ENCODE measurements around the gene MYO15B.

Gene MYO15B

DNA sequence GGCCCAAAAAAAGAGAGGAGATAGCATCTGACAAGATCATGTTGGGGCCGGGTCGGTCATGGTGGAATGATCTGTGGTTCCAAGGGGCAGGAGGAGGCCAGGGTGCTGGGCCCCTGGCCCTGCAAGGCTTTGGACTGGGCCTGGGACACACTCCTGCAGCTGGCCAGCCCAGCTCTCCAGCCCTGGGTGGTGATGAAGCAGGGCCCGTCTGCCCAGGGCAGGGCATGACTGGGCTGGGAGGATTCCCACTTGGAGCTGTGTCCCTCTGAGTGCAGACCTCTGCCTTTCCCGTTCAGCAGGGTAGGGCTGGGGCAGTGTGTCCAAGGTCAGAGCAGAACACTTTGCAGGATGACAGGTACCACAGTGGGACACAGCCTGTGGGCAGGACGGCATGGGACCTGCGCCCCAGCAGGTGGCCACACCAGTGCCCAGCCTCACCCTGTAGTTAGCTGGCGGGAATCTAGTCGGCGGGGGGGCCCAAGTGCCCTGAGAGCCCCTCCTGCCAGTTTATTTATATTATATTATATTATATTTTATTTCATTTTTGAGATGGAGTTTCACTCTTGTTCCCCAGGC, 27.6 kb upstream of the MYO15B start:
- DNase-seq, result no peak

DNA sequence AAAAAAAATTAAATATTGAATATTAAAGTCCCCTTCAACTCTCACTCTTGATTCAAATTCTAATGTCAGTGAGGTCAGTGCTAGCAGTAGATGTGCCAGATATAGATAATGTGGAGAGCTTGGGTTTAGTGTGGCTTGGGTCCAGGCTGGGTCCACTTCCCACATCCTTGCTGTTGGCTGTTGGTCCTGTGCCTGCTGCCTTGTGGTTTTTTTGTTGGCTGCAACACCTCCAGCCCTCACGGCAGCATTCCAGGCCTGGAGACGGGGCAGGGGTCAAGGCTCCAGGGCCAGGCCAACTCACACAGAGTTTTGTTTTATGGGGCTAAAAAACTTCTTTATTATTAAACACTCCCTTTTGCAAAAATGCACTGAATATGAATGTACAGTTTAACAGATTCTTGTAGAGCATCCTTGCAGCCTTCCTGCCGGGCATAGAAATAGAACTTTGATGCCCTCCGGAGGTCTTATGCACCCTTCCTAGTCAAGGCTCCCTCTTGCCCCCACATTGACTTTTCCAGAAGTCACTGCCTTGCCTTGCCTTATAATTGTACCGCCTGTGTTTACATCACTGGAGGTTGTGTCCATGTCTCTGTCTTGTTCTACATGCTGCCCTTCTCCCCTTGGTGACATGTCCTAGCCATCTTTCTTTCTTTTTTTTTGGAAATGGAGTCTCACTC, 25.5 kb upstream of the MYO15B start:
- DNase-seq, result no peak

DNA sequence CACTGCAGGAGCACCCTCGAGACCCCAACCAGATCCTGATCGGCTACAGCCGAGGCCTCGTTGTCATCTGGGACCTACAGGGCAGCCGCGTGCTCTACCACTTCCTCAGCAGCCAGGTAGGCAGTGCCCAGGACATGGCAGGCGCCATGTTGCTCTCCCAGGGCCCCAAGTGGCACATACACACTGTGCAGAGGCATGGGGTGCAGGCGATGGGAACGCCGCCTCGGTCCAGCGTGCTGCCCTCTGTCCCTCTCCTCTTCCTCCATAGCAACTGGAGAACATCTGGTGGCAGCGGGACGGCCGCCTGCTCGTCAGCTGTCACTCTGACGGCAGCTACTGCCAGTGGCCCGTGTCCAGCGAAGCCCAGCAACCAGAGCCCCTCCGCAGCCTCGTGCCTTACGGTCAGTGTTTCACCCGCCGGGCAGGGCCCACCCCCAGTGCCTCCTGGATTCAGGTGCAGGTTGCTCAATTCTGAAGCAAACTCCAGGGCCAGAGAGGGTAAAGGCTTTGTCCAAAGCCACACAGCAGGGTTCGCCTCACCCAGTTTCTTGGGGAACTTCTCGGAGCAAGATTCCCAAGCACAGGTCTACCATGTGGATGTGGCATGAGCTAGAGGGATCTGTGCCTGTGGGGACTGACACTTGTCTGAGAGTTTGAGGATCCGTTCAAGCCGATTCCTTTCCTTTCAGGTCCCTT, 24.4 kb upstream of the MYO15B start:
- DNase-seq, result no peak

DNA sequence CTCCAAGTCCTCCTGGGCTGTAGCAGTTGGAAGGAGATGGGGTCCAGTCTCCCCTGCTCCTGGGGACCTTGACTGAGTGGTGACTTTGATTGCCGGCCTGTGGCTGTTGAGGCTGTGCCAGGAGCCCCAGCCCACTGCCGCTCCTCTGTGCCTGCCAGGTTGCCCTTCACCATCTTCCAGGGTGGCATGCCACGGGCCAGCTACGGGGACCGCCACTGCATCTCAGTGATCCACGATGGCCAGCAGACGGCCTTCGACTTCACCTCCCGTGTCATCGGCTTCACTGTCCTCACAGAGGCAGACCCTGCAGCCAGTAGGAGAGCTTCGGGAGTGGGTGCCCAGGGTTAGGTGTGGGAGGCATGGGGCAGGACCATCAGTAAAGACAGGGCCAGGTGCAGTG, 23.4 kb upstream of the MYO15B start:
- no peak for DNase-seq

DNA sequence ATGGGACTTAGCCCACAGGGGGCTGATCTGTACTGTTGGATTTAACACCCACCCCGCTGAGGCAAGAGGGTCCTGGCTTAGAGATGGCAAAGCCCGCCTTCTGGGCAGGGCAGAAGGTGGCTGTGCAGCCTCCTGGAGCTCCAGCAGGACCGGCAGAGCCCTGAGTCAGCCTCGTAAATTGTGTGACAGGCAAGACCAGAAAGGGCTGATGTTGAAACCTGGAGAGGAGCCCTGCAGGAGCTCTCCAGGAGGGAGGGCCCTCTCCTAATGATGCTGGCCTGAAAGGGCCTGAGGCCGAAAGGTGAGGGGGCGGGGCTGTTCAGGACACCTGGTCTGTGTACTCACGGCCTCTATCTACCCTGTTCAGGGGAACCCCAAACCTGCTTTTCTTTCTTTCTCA, 22.5 kb upstream of the MYO15B start:
- DNase-seq, result no peak

DNA sequence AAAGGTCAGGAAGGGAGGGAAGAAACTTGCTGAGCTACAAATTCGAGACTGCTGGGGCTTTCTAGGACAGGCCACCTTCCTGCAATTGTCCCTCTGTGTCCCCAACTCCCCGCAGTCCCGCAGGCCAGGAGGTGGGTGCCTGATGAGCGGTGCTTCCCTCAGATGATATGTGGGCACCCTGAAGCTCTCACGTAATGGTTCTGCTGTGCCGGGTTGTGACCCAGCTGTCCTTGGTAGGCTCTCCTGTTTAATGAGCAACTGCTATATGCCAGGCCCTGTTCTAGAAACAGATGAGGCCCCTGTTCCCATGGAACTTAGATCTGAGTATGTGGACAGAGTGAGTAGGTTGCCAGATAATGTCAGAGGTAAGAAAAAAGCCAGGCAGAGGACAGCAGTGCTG, 22.0 kb upstream of the MYO15B start:
- no peak for DNase-seq

DNA sequence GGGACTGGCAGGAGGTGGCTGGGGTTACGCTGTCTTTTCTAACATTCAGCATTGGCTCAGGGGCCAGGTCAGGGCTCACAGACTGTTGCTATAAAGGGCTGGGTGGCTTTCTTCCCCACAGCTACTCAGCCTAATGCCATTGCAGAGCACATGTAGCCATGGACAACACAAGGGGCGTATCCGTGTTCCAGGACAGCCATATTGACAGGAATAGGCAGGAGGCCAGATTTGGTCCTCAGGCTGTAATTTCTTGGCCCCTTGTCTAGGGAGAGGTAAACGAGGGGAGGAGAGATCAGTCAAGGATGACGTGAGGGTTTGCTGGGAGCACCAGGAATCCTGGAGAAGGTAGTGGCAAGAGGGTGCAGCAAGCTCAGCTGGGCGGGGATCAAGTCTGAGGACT, 21.2 kb upstream of the MYO15B start:
- no peak for DNase-seq

DNA sequence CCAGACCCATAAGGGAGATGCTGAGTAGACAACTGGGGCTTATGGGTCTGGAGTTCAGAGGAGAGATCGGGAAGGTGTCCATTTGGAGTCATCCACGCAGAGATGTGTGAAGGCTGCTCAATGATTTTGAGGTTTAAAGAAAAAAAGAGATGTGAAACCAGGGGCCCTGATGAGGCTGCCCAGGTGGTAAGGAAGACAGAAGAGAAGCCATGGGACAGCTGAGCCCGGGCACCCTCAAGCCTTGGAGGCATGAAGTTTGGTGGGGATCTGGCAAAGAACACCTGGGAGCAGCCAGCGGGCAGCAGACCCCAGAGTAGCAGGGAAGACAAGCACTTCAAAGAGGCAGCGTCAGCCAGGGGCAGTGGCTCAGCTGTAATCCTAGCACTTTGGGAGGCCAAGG, 20.8 kb upstream of the MYO15B start:
- DNase-seq, result no peak

DNA sequence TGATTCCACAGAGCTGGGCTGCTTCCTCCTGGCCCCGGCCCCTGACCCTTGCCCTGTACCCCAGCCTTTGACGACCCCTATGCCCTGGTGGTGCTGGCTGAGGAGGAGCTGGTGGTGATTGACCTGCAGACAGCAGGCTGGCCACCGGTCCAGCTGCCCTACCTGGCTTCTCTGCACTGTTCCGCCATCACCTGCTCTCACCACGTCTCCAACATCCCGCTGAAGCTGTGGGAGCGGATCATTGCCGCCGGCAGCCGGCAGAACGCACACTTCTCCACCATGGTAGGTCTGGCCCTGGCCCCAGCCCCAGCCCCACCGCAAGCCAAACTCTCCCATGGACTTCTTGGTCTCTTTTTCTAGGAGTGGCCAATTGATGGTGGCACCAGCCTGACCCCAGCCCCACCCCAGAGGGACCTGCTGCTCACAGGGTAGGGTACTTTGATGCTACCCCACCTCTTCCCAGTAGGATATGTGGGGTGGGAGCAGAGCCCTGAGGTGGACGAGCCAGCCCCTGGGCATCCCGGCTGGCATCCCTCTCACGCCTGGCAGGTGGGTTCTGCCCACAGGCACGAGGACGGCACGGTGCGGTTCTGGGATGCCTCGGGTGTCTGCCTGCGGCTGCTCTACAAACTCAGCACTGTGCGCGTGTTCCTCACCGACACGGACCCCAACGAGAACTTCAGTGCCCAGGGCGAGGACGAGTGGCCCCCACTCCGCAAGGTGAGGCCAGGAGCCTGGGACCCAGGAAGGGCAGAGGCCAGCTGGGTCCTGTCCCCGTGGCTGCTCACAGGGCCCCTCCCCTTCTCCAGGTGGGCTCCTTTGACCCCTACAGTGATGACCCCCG, 19.0 kb upstream of the MYO15B start:
- DNase-seq, result no peak

DNA sequence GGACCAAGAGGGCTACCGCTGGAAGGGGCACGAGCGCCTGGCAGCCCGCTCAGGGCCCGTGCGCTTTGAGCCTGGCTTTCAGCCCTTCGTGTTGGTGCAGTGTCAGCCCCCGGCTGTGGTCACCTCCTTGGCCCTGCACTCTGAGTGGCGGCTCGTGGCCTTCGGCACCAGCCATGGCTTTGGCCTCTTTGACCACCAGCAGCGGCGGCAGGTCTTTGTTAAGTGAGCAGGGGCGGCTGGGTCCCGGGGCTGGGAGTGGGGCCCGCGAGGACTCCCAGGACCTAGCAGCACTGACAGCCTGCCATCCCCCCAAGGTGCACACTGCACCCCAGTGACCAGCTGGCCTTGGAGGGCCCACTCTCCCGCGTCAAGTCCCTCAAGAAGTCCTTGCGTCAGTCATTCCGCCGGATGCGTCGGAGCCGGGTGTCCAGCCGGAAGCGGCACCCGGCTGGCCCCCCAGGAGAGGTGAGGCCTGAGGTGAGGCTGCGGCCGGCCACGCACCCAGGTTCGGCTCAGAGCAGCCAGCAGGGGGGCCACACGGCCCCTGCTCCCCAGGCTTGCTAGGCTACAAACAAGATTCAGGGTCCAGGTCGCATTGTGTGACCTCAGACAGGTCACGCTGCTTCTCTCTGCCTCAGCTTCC, 17.4 kb upstream of the MYO15B start:
- DNase-seq, result no peak

DNA sequence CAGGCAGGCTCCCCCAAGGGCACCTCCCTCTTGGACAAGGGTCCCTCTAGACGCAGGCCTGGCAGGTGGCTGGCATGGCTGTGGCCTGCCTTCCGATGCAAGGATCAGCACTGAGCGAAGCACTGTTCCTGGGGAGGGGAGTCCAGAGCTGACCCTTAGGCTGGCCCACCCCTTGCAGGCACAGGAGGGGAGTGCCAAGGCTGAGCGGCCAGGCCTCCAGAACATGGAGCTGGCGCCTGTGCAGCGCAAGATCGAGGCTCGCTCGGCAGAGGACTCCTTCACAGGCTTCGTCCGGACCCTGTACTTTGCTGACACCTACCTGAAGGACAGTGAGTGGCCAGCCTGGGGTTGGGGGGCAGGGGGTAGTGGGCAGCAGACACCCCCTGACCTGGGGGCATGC, 16.8 kb upstream of the MYO15B start:
- DNase-seq, result no peak

DNA sequence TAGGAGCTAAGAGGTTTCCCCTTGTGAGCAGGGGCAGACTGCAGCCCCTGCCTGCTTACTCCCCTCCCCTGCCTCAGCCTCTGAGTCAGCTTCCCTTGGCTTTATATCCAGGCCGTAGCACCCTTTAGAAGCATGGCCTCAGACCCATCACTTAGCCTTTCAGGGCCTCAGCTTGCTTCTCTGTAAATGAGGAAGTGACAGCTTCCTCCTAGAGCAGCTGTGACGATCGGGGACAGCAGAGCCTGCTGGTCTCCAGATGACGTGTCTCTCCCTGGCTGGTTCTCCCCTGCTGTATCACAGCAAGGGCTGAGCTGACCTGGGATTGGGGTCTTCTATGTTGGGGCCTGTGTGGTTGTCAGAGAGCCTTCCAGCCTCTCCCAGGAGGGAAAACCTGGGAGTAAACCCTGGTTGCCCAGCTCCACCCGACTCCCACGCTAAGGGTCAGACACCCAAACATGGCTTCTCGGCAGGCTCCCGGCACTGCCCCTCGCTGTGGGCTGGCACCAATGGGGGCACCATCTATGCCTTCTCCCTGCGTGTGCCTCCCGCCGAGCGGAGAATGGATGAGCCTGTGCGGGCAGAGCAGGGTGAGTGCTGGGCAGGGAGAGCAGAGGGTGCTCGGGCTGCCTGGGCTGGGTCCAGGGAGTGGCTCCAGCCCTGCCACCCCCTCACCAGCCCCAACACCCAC, 16.3 kb upstream of the MYO15B start:
- DNase-seq, result no peak

DNA sequence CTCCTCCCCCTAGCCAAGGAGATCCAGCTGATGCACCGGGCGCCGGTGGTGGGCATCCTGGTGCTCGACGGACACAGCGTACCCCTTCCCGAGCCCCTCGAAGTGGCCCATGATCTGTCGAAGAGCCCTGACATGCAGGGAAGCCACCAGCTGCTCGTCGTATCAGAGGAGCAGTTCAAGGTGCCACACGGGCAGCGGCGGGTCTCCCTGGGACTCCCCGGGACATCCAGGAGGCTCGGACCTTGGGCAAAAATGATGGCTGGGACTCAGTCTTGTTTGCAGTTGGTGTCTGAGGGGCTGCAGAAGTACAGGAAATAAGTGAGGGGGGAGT, 15.8 kb upstream of the MYO15B start:
- no peak for DNase-seq

DNA sequence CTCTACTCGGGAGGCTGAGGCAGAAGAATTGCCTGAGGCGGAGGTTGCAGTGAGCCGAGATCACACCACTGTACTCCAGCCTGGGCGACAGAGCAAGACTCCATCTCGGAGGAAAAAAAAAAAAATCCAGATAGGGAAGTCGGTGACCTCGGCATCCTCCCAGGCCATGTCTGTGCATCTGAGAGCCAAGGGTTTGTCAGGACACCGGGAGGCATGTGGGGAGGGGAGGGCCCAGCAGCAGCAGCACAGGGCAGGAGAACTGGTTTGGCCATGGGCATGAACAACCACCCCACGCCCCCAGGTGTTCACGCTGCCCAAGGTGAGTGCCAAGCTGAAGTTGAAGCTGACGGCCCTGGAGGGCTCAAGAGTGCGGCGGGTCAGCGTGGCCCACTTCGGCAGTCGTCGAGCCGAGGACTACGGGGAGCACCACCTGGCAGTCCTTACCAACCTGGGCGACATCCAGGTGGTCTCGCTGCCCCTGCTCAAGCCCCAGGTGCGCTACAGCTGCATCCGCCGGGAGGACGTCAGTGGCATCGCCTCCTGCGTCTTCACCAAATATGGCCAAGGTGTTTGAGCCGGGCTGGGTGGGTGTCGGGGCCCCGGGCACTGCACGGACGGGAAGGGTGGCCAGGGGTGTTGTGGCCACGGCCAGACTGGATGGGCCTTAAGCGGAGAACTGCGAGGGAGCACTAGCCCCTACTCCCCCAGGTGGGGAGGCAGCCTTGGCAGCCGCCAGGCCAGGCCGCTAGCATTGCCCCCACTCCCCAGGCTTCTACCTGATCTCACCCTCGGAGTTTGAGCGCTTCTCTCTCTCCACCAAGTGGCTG, 14.7 kb upstream of the MYO15B start:
- no peak for DNase-seq

DNA sequence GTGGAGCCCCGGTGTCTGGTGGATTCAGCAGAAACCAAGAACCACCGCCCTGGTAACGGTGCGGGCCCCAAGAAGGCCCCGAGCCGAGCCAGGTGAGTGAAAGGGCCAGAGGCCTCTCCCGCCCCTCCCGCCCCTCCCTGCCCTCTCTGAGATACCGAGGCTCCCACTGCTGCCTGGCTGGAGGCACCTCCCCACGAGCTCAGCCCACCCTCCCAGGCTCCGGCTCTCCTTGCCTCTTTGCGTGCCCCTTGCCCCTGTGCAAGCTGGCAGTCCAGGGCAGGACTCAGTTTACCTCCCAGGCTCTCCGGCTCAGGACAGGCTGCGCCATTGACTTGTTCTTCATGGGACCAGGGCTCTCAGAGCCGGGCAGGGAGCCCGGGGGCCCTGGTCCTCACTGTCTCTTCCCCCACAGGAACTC, 14.1 kb upstream of the MYO15B start:
- DNase-seq, result no peak

DNA sequence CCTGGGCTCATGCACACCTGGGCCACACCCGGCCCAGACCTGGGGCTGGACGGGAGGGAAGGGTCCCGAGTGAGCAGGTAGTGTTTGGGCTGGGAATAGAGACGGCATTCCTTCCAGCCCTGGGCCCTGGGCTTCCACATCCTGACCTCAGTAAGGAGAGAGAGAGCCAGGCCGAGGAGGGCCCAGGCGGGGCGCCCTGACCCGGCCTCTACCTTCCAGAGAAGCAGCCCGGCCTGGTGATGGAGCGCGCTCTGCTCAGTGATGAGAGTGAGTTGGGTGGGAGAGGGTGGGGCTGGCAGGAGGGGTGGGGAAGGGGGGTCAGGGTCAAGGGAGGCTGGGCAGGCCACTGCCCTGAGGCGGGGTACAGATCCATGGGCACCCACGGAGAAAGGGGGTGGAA, 13.6 kb upstream of the MYO15B start:
- DNase-seq, result no peak

DNA sequence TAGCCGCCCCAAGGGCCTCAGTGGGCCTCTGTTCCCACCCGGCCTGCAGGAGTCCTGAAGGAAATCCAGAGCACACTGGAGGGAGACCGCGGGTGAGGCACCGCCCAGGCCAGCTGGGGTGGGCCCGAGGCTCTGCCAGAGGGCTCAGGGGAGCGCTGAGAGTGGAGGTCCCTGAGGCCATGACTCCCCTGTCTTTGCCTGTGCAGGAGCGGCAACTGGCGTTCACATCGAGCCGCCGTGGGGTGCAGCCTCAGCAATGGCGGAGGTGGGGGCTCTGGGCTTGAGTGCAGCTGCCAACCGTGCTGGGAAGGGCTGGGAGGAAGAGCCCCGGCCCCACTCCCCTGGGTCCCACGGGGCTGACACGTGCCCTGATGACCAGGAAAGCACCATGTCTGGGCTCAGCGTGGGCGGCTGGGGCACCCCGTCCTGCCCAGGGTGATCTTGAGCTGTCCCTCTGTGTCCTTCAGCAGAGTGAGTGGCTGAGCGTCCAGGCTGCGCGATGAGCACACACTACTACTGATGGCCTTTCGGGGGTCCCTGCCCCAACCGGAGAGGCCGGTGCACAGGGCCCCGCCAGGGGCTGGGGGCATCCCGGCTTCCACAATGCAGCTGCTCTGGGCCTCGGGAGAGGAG, 13.1 kb upstream of the MYO15B start:
- no peak for DNase-seq

DNA sequence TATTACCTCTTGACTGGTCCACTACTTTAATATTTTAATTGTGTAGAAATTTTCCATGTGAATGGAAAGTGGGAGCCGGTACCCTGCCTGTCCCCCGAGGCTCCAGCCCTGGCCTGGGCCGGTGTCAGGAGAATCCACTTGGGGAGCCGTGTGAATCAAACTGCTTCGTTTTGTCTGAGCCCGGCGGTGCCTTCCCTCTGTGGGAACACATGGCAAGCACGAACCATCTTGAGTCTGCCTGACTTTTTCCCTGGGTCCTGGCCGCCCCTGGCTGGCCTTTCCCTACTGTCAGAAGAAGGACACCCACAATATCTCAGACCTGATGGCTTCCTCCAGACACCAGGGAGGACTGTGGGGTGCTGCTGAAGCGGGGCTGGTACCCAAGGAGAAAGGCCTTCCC, 12.4 kb upstream of the MYO15B start:
- DNase-seq, result no peak

DNA sequence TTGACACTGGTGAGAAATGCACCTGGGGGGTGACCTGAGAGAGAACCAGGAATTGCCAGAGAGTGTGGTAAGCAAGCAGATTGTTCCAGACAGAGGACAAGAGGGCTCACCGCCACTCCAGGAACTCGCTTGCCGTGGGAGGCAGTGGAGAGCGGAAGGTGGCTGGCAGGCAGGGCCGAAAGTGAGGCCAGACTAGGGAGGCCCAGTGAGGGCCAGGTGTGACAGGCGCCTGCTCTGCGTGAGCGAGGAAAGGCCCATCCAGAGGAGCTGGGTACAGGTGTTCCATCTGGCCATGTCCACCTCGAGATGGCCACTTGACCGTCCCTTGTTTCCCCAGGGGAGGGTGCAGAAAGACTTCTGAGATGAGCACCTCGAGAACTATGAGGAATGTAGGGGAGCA, 11.9 kb upstream of the MYO15B start:
- DNase-seq, result no peak

DNA sequence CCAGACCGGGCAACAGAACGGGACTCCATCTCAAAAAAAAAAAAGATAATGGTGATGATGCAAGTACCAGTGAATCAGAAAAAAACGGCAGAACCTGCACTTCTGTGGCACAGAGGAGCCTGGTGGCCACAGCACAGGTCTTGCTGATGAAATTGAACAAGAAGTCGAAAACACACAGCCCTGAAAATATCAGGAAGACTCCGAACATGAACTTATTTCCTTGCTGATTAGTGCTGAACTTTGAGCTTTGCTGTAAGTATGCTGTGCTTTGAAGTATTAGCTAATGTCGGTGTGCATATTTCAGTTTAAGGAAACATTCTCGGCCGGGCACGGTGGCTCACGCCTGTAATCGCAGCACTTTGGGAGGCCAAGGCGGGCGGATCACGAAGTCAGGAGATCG, 10.9 kb upstream of the MYO15B start:
- DNase-seq, result no peak

DNA sequence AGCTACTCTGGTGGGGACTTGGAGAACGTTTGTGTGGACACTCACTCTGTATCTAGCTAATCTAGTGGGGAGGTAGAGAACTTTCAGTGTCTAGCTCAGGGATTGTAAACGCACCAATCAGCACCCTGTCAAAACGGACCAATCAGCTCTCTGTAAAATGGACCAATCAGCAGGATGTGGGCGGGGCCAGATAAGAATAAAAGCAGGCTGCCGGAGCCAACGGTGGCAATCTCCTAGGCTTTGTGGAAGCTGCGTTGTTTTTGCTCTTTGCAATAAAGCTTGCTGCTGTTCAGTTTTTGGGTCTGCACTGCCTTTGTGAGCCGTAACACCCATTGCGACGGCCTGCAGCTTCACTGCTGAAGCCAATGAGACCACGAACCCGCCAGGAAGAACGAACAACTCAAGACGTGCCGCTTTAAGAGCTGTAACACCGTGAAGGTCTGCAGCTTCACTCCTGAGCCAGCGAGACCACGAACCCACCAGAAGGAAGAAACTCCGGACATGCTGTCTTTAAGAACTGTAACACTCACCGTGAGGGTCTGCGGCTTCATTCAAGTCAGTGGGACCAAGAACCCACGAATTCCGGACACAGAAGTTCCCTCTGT, 6.4 kb upstream of the MYO15B start:
- peak; percentile 53 for DNase-seq

Measured in activated gamma-delta T cell treated with Interleukin-2 at 50 U/mL for 16 hours (primary cell).